HepG2 (cell line): Measurements from ENCODE around the gene FRS2. TPM values are rescaled to one million over a fixed set of nuclear protein-coding genes. Genes with fewer than 3 reads are reported as not detected.

ENCODE experiments used
- CHD2 ChIP-seq: IDR thresholded peaks from 2 replicates; pipeline ENCODE4 v1.6.1; 2011; ENCODE audit warnings: low read depth, low read length, improper control_type of control experiment
- DMTF1 ChIP-seq: sonication (generic); formaldehyde crosslinking; IDR thresholded peaks from 2 replicates; pipeline ENCODE4 v1.4.0; 2020; ENCODE audit warnings: mild to moderate bottlenecking, missing genetic modification reagents
- ELF3 ChIP-seq: IDR thresholded peaks from 2 replicates; pipeline ENCODE4 v1.6.1; 2016; ENCODE audit warnings: missing genetic modification reagents, missing compliant biosample characterization
- FOXP1 ChIP-seq, 2 experiments: fragments of 450-650 bp in 1 of 2; IDR thresholded peaks; 2 replicates each; pipeline ENCODE4 v1.6.1; 2017 to 2018; ENCODE audit warnings: antibody characterized with exemption in 1 of 2
- GTF3A ChIP-seq: sonication (generic); formaldehyde crosslinking; conservative IDR thresholded peaks from 2 replicates; pipeline ENCODE4 v1.4.0; 2020; ENCODE audit warnings: mild to moderate bottlenecking, missing genetic modification reagents
- HES4 ChIP-seq: sonication (generic); formaldehyde crosslinking; IDR thresholded peaks from 2 replicates; pipeline ENCODE4 v1.9.0; 2021; ENCODE audit warnings: mild to moderate bottlenecking, missing genetic modification reagents, borderline replicate concordance
- HMGXB4 ChIP-seq, 2 experiments: sonication (generic) in 1 of 2; formaldehyde crosslinking in 1 of 2; IDR thresholded peaks; 2 replicates each; pipeline versions ENCODE4 v1.4.0 to v1.6.1; 2018 to 2020; ENCODE audit warnings: missing genetic modification reagents in 2 of 2, borderline replicate concordance in 1 of 2, low read depth in 1 of 2, mild to moderate bottlenecking in 1 of 2, missing biosample characterization in 1 of 2
- MYC ChIP-seq: sonication (generic); formaldehyde crosslinking; IDR thresholded peaks from 2 replicates; pipeline ENCODE4 v1.9.0; 2021; ENCODE audit warnings: missing genetic modification reagents, borderline replicate concordance
- RERE ChIP-seq: IDR thresholded peaks from 2 replicates; pipeline ENCODE4 v1.6.1; 2016; ENCODE audit warnings: low read depth, missing genetic modification reagents, missing compliant biosample characterization
- SIX1 ChIP-seq: sonication (generic); formaldehyde crosslinking; IDR thresholded peaks from 2 replicates; pipeline ENCODE4 v1.4.0; 2020; ENCODE audit warnings: missing genetic modification reagents, borderline replicate concordance
- TEAD3 ChIP-seq: optimal IDR thresholded peaks from 2 replicates; pipeline ENCODE3; 2016; ENCODE audit warnings: borderline replicate concordance
- ZNF329 ChIP-seq: sonication (generic); formaldehyde crosslinking; IDR thresholded peaks from 2 replicates; pipeline ENCODE4 v1.9.0; 2021; ENCODE audit warnings: low read depth, mild to moderate bottlenecking, missing genetic modification reagents
- ZNF878 ChIP-seq: sonication (generic); formaldehyde crosslinking; IDR thresholded peaks from 2 replicates; pipeline ENCODE4 v1.8.1; 2023; ENCODE audit warnings: mild to moderate bottlenecking, missing genetic modification reagents, moderate library complexity
- polyA plus RNA-seq, 8 experiments: library from polyadenylated mRNA; depleted of rRNA in 3 of 8; stranded (reverse) in 7 of 8; unstranded in 1 of 8; fragments of >200 nt; fragmentation: Illumina TruSeq in 4 of 8; extraction: Trizol in 4 of 8; gene quantifications; 2 replicates each; pipeline versions ENCODE4 v1.2.1 to v1.2.3, GENCODE V29; 2011 to 2016; ENCODE audit warnings: low read depth in 4 of 8, missing spikeins in 1 of 8, mixed read lengths in 1 of 8; ENCODE audit not compliant: insufficient read depth in 1 of 8
- total RNA-seq, 5 experiments: library from RNA; depleted of rRNA; stranded (reverse); fragments of >200 nt; fragmentation: Illumina TruSeq; extraction: Trizol; gene quantifications; 2 replicates each; pipeline ENCODE4 v1.2.3, GENCODE V29; 2016; ENCODE audit warnings: low read depth in 1 of 5

FRS2 gene
- total and polyA plus RNA-seq, 2 of the 13 experiments (the other 11 are each of a cell fraction or from before 2014, with no cell fraction given): 8.3 to 16.8 TPM

GRCh38 chr12:69502345-69503081 is 32.3 kb downstream of the FRS2 start (continued):
- TF ChIP-seq RERE (CRISPR knock-in tag) (no peak), HES4 (CRISPR knock-in tag) (no peak), CHD2 (no peak), ZNF329 (CRISPR knock-in tag) (no peak), ELF3 (CRISPR knock-in tag) (no peak), GTF3A (CRISPR knock-in tag) (no peak), MYC (no peak), FOXP1 (IDR thresholded peaks at IDR 0.05) (no peak), FOXP1 (CRISPR knock-in tag; IDR thresholded peaks at IDR 0.05) (no peak), DMTF1 (CRISPR knock-in tag) (no peak), HMGXB4 (CRISPR knock-in tag; IDR thresholded peaks at IDR 0.05; ENCODE audit: borderline replicate concordance in 1 of 2, low read depth in 1 of 2) (no peak), ZNF878 (CRISPR knock-in tag) (no peak), TEAD3 (CRISPR knock-in tag) (no peak), SIX1 (CRISPR knock-in tag) (no peak)
